Kidney epithelial cell (primary cell): ENCODE measurements around the gene ITPRIPL2. TPM values are rescaled to one million over a fixed set of nuclear protein-coding genes. Genes with fewer than 3 reads are reported as not detected.

Experiments
- DNase-seq: peaks from one replicate; pipeline ENCODE4 v3.0.0-alpha.2; 2010; ENCODE audit warnings: low read depth
- H3K27me3 ChIP-seq: 2 replicates; pipeline ENCODE4 v1.6.0; 2011; ENCODE audit warnings: low read length; ENCODE audit not compliant: control insufficient read depth, insufficient read depth
- H3K36me3 ChIP-seq: 2 replicates; pipeline ENCODE4 v1.5.1; 2011; ENCODE audit warnings: low read length; ENCODE audit not compliant: control insufficient read depth, insufficient read depth
- H3K4me3 ChIP-seq: 2 replicates; pipeline ENCODE4 v1.5.1; 2011; ENCODE audit warnings: low read depth, mild to moderate bottlenecking, control low read depth, low read length
- total RNA-seq: library from RNA; depleted of rRNA; stranded (reverse); fragments of >200 nt; gene quantifications from 2 replicates; pipeline ENCODE4 v1.2.3, GENCODE V29; 2015
- TF ChIP-seq, protein P1 (sequence below): IDR thresholded peaks from 2 replicates; pipeline ENCODE4 v1.5.1; 2011; ENCODE audit warnings: mild to moderate bottlenecking, moderate library complexity, low read length, control low read depth, inconsistent platforms; ENCODE audit not compliant: insufficient read depth, poor library complexity, severe bottlenecking

ITPRIPL2 gene
- total RNA-seq, 1 donor from 2014 or later, result 71.8 TPM

- Histone ChIP-seq H3K4me3 (peak overlapping the region; percentile 47), H3K36me3 (no peaks in the 10 kb centered on the region), H3K27me3 (no peaks in the 10 kb centered on the region)
- TF ChIP-seq, protein P1, sequence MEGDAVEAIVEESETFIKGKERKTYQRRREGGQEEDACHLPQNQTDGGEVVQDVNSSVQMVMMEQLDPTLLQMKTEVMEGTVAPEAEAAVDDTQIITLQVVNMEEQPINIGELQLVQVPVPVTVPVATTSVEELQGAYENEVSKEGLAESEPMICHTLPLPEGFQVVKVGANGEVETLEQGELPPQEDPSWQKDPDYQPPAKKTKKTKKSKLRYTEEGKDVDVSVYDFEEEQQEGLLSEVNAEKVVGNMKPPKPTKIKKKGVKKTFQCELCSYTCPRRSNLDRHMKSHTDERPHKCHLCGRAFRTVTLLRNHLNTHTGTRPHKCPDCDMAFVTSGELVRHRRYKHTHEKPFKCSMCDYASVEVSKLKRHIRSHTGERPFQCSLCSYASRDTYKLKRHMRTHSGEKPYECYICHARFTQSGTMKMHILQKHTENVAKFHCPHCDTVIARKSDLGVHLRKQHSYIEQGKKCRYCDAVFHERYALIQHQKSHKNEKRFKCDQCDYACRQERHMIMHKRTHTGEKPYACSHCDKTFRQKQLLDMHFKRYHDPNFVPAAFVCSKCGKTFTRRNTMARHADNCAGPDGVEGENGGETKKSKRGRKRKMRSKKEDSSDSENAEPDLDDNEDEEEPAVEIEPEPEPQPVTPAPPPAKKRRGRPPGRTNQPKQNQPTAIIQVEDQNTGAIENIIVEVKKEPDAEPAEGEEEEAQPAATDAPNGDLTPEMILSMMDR, result no peak
- DNase-seq, result no peak
Measured at GRCh38 chr16:19114359-19115147, 789 bp downstream of the ITPRIPL2 start.

DNA sequence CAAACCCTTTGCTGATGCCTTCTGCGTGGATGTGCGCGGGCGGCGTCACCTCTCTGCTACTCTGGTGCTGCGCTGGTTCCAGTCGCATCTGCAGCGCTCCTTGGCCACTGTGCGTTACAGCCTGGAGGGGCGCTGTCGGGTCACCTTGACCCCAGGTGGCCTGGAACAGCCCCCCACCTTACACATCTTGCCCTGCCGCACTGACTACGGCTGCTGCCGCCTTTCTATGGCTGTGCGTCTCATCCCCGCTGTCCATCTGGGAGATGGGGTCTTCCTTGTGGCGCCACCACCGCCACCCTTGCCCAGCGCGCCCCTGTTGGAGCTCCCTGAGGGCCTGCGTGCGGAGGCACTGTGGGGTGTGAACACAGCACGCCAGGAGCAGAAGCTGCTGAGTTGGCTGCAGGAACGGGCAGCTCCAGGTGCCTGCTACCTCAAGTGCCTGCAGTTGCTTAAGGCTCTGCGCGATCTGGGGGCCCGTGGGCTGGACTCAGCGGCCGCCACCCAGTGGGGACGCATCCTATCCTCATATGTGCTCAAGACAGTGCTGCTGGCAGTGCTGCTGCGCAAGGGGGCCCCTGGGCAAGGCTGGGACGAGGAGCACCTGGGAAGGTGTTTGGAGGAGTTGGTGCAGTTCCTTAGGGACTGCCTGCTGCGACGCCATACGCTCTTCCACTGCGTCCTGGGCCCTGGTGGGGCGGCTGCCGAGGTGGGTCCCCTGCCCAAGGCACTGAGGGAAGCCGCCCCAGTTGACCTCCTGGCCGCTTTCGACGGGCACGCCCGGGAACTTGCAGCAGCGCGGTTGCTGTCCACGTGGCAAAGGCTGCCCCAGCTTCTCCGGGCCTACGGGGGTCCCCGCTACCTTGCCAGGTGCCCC, 1.6 kb downstream of the ITPRIPL2 start:
- Histone ChIP-seq H3K27me3 (no peaks in the 10 kb centered on the region), H3K36me3 (no peaks in the 10 kb centered on the region), H3K4me3 (peak overlapping the region; percentile 47)
- no peak for DNase-seq
- TF ChIP-seq, protein P1, result no peak

DNA sequence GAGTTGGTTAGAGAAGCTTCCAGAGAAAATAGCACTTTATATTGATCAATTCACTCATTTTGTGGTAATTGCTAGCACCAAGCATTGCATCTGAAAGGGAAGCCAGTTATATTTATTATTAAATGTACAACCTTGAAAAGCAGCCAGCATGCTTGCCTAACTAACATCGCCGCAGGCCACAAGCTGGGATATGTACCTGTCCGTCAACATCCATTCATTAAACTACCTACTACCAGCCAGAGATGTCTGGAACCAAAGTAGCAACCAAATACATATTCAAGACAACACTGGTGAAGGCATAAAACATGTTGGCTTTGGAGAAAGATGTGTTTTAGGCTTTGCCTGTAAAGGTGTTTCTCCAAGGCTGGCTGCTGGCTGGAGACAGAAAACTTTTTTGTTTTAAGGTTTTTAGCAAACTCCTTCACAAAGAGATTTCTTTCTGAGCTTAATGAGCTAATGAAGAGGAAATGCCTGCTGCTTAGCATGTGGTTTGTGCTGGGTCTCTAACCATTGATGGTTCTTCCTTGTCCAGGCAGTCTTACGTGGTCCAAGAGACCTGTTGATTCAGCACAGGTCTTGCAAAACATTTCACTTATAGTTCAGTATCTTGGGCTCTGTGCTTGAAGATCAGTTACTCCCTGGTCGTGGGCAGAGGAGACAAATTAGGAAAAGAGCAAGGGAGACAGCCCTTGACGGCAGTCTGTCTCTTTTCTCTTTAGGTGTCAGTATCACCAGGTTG, 3.1 kb downstream of the ITPRIPL2 start:
- H3K36me3 ChIP-seq, result peaks cover 1% of the 10 kb centered on the region
- no peaks in the 10 kb centered on the region for H3K27me3 ChIP-seq
- H3K4me3 ChIP-seq, result no peak overlapping the region
- no peak for DNase-seq
- TF ChIP-seq, protein P1, result no peak

GRCh38 chr16:19118938-19119431, 5.2 kb downstream of the ITPRIPL2 start:
- DNase-seq, result peak; percentile 76
- TF ChIP-seq, protein P1, result no peak
- Histone ChIP-seq H3K36me3 (peaks cover 1% of the 10 kb centered on the region), H3K27me3 (no peaks in the 10 kb centered on the region), H3K4me3 (peak overlapping the region; percentile 40)

- Histone ChIP-seq H3K27me3 (no peaks in the 10 kb centered on the region), H3K4me3 (no peak overlapping the region), H3K36me3 (peaks cover 1% of the 10 kb centered on the region)
- TF ChIP-seq, protein P1, result no peak
- DNase-seq, result no peak
Measured at GRCh38 chr16:19119564-19119963, 5.8 kb downstream of the ITPRIPL2 start.
